ENCODE results near the gene KIF12. TPM values are rescaled to one million over a fixed set of nuclear protein-coding genes. Genes with fewer than 3 reads are reported as not detected.

KIF12 gene
- total RNA-seq, 2 experiments from 2014 or later = not detected

- intact Hi-C loops (cut with micrococcal nuclease) = loop anchor here (5.0 kb wide), 1 partner anchor 187 kb away; no protein-coding TSS in a partner anchor
- H3K27me3 Mint-ChIP-seq = peaks cover 6% of the 10 kb centered on the region
- ATAC-seq = no peak
Observed at GRCh38 chr9:114105236-114105635, 6.1 kb upstream of the KIF12 start.

GRCh38 chr9:114102484-114102883 is 3.4 kb upstream of the KIF12 start:
- DNase-seq (no peak), ATAC-seq (no peak)
- no peak overlapping the region for H3K27ac Mint-ChIP-seq
- intact Hi-C loops (cut with micrococcal nuclease) = no loop called here
- no peak for TF ChIP-seq CTCF (IDR thresholded peaks at IDR 0.05)
- H3K27me3 Mint-ChIP-seq = peaks cover 19% of the 10 kb centered on the region
- no peak overlapping the region for H3K4me3 Mint-ChIP-seq
- H3K36me3 Mint-ChIP-seq (ENCODE audit: low read depth) = no peaks in the 10 kb centered on the region
- POLR2A ChIA-PET = no interaction called here
- peaks cover 3% of the 10 kb centered on the region for H3K9me3 Mint-ChIP-seq
- CTCF ChIA-PET = interaction anchor here (1.7 to 1.9 kb wide), 2 partner anchors 18 to 188 kb away, joined by 5 to 10 read pairs; no protein-coding TSS in a partner anchor
- H3K4me1 Mint-ChIP-seq (ENCODE audit: low read depth) = peaks cover 2% of the 10 kb centered on the region

More at GRCh38 chr9:114105236-114105635, 6.1 kb upstream of the KIF12 start:
- Mint-ChIP-seq H3K27ac (no peak overlapping the region), H3K9me3 (peaks cover 3% of the 10 kb centered on the region), H3K36me3 (ENCODE audit: low read depth) (no peaks in the 10 kb centered on the region), H3K4me3 (no peak overlapping the region), H3K4me1 (ENCODE audit: low read depth) (no peaks in the 10 kb centered on the region)
- TF ChIP-seq CTCF (IDR thresholded peaks at IDR 0.05) = no peak
- CTCF ChIA-PET = interaction anchor here (1.2 to 6.4 kb wide), 2 partner anchors 49 to 185 kb away, joined by 3 to 71 read pairs; no protein-coding TSS in a partner anchor
- no peak for DNase-seq
- POLR2A ChIA-PET = no interaction called here

DNA sequence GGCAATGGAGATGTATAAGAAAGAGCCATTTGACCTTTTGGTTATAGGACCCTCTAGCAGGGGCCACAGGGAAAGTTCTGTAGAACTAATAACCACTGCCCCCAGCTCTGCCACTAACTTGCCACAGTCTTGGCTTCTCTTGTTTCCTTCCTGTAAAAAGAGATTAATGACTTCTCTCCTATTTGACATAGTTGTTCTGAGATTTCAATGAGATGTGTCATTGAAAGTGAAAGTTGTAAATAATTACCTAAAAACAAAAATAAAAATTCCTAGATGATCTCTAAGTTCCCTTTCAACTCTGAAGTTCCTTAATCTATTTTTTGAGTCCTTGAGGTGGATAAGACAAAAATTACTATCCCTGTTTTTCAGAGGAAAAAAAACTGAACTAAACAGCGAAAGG is 1.4 kb upstream of the KIF12 start:
- CTCF ChIA-PET = interaction anchor here (0.8 to 2.5 kb wide), 4 partner anchors 7 to 191 kb away, joined by 3 to 16 read pairs (median 8); no protein-coding TSS in a partner anchor
- intact Hi-C loops (cut with micrococcal nuclease) = no loop called here
- no peak for TF ChIP-seq CTCF (IDR thresholded peaks at IDR 0.05)
- Mint-ChIP-seq H3K4me1 (ENCODE audit: low read depth) (peaks cover 4% of the 10 kb centered on the region), H3K9me3 (peaks cover 3% of the 10 kb centered on the region), H3K27ac (no peak overlapping the region), H3K4me3 (no peak overlapping the region), H3K27me3 (peaks cover 32% of the 10 kb centered on the region), H3K36me3 (ENCODE audit: low read depth) (no peaks in the 10 kb centered on the region)
- ATAC-seq = no peak
- no peak for DNase-seq
- POLR2A ChIA-PET = interaction anchor here (1.5 kb wide), 1 partner anchor 195 kb away, joined by 5 read pairs; no protein-coding TSS in a partner anchor

- H3K27ac Mint-ChIP-seq = no peak overlapping the region
- H3K4me1 Mint-ChIP-seq (ENCODE audit: low read depth) = peaks cover 4% of the 10 kb centered on the region
- ATAC-seq (no peak), DNase-seq (no peak)
- intact Hi-C loops (cut with micrococcal nuclease) = no loop called here
- H3K36me3 Mint-ChIP-seq (ENCODE audit: low read depth) = no peaks in the 10 kb centered on the region
- no peak overlapping the region for H3K4me3 Mint-ChIP-seq
- TF ChIP-seq CTCF (IDR thresholded peaks at IDR 0.05) = no peak
- H3K27me3 Mint-ChIP-seq = peaks cover 38% of the 10 kb centered on the region
- ChIA-PET POLR2A (interaction anchor here (1.5 kb wide), 1 partner anchor 196 kb away, joined by 5 read pairs; no protein-coding TSS in a partner anchor), CTCF (interaction anchor here (1.6 to 2.5 kb wide), 3 partner anchors 8 to 192 kb away, joined by 9 to 16 read pairs (median 11); no protein-coding TSS in a partner anchor)
- peaks cover 3% of the 10 kb centered on the region for H3K9me3 Mint-ChIP-seq
Observed at GRCh38 chr9:114099669-114100270, 678 bp upstream of the KIF12 start.
